PC-9 (cell line): ENCODE measurements around the gene CEP83. TPM values are rescaled to one million over a fixed set of nuclear protein-coding genes. Genes with fewer than 3 reads are reported as not detected.

Experiments used
- BruUV-seq: library from RNA; stranded (reverse); fragments of 400-500 nt; replicated peaks from 2 replicates; lab custom pipeline; 2021; lab: Mats Ljungman, UMichigan
- CTCF ChIA-PET: fragments of 300-600 bp; sonication (Branson Sonifier 250); formaldehyde crosslinking; loops from one replicate; lab custom pipeline; 2022; ENCODE audit warnings: antibody characterized with exemption; lab: Charles Lee
- POLR2A ChIA-PET: fragments of 300-600 bp; sonication (Branson Sonifier 250); formaldehyde crosslinking; loops from one replicate; lab custom pipeline; 2022; ENCODE audit warnings: antibody characterized with exemption; ENCODE audit not compliant: unreplicated experiment; lab: Charles Lee
- DNase-seq, 2 experiments: peaks; one replicate each; pipeline versions ENCODE4 v3.0.0 to v3.0.0-alpha.2; 2015 to 2022; ENCODE audit warnings: mixed read lengths in 1 of 2
- H2AFZ ChIP-seq: fragments of 200-600 bp; sonication (generic); 2 replicates; pipeline ENCODE4 v1.8.1; 2017; ENCODE audit warnings: antibody characterized with exemption
- H3F3A ChIP-seq: fragments of 200-600 bp; sonication (generic); 2 replicates; pipeline ENCODE4 v1.8.1; 2017; ENCODE audit warnings: antibody characterized with exemption, mild to moderate bottlenecking, low read depth; ENCODE audit not compliant: insufficient read depth
- H3K27ac ChIP-seq: fragments of 200-600 bp; sonication (generic); 2 replicates; pipeline ENCODE4 v1.6.1; 2016; ENCODE audit warnings: mixed run types
- H3K27me3 ChIP-seq: fragments of 200-600 bp; sonication (generic); 2 replicates; pipeline ENCODE4 v1.6.1; 2016; ENCODE audit warnings: low read depth, mixed run types; ENCODE audit not compliant: insufficient read depth
- H3K36me3 ChIP-seq: fragments of 200-600 bp; sonication (generic); 2 replicates; pipeline ENCODE4 v1.6.1; 2016; ENCODE audit warnings: low read depth, mixed run types
- H3K4me1 ChIP-seq: fragments of 200-600 bp; sonication (generic); replicated peaks from 2 replicates; pipeline ENCODE4 v1.6.1; 2016; ENCODE audit warnings: mixed run types; ENCODE audit not compliant: insufficient read depth
- H3K4me2 ChIP-seq: fragments of 200-600 bp; sonication (generic); 2 replicates; pipeline ENCODE4 v1.6.1; 2017; ENCODE audit warnings: mixed run types
- H3K4me3 ChIP-seq: fragments of 200-600 bp; sonication (generic); 2 replicates; pipeline ENCODE4 v1.6.1; 2016; ENCODE audit warnings: mixed run types
- H3K79me2 ChIP-seq: fragments of 200-600 bp; sonication (generic); 2 replicates; pipeline ENCODE4 v1.6.1; 2017; ENCODE audit warnings: low read depth, mixed run types
- H3K9me2 ChIP-seq: fragments of 200-600 bp; sonication (generic); 2 replicates; pipeline ENCODE4 v1.8.1; 2017; ENCODE audit warnings: mild to moderate bottlenecking; ENCODE audit not compliant: insufficient read depth
- H3K9me3 ChIP-seq: fragments of 200-600 bp; sonication (generic); 2 replicates; pipeline ENCODE4 v1.8.1; 2016; ENCODE audit warnings: low read depth; ENCODE audit not compliant: insufficient read depth
- H4K20me1 ChIP-seq: fragments of 200-600 bp; sonication (generic); 2 replicates; pipeline ENCODE4 v1.8.1; 2017; ENCODE audit not compliant: insufficient read depth
- CTCF ChIP-seq: fragments of 200-600 bp; sonication (generic); conservative IDR thresholded peaks from 2 replicates; pipeline ENCODE4 v1.6.1; 2017; ENCODE audit warnings: mixed run types, antibody characterized with exemption, mild to moderate bottlenecking, moderate library complexity
- EZH2 ChIP-seq: fragments of 200-600 bp; sonication (generic); IDR thresholded peaks from 2 replicates; pipeline ENCODE4 v1.8.0; 2017; ENCODE audit warnings: antibody characterized with exemption, low read depth
- intact Hi-C: fragments of 100-400 bp; cut with micrococcal nuclease; formaldehyde crosslinking; loops from one replicate; pipeline ENCODE4 v1.10.0; 2022; ENCODE audit not compliant: unreplicated experiment
- total RNA-seq: library from RNA; stranded (reverse); gene quantifications from 2 replicates; pipeline ENCODE4 v1.2.3, GENCODE V29; 2021

The CEP83 gene
- total RNA-seq, 1 experiment from 2014 or later, result 19.6 TPM

DNA sequence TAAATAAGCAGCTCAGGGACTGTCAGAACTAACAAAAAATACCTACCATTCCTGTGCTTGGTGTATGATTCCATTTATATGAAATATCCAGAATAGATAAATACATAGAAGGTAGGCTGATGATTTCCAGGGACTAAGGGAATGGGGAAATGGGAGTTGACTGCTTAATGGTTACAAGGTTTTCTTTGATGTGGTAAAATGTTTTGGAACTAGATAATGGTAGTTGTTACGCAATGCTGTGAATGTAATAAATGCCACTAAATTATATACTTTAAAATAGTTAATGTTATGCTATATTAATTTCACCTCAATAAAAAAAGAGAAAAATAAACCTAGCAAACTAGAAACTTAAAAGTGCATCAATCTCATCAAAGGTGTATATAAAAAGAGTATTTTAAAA lies 41.1 kb downstream of the CEP83 start:
- CTCF ChIA-PET, result no interaction called here
- Histone ChIP-seq H2AFZ (no peak overlapping the region), H3K27ac (no peak overlapping the region), H3K4me1 (no peaks in the 10 kb centered on the region), H3K4me3 (no peak overlapping the region), H3K4me2 (no peak overlapping the region), H3K36me3 (no peaks in the 10 kb centered on the region), H4K20me1 (no peaks in the 10 kb centered on the region), H3K9me3 (peaks cover 21% of the 10 kb centered on the region), H3K27me3 (no peaks in the 10 kb centered on the region), H3K9me2 (no peaks in the 10 kb centered on the region), H3K79me2 (no peaks in the 10 kb centered on the region), H3F3A (no peaks in the 10 kb centered on the region; the same call in 1 of the 2 replicates)
- TF ChIP-seq CTCF, result no peak
- TF ChIP-seq EZH2, result no peak
- intact Hi-C loops, result no loop called here
- BruUV-seq, result no TSS peak
- POLR2A ChIA-PET, result no interaction called here
- DNase-seq, result no peak

DNA sequence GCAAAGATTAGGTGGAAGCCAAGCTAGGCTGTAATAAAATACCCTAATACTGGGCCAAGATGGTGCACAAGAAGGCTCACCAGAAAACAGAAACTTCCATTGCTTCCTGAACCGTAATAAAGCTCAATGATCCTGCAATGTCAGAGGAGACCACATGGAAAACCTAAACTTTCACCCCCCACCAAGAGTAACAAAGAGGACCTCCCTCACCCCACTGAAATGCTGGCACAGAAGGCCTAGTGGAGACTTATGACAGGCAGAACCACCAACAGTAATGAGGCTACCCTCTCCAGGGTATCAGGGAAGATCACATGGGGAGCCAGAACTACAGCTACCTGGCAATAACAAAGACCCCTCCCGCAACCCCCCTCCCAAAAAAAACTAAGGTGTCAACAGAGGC lies 43.1 kb downstream of the CEP83 start:
- no peaks in the 10 kb centered on the region for H4K20me1 ChIP-seq
- no peak overlapping the region for H3K27ac ChIP-seq
- H3K9me2 ChIP-seq, result no peaks in the 10 kb centered on the region
- CTCF ChIA-PET, result no interaction called here
- TF ChIP-seq CTCF (no peak), EZH2 (no peak)
- H3K27me3 ChIP-seq, result no peaks in the 10 kb centered on the region
- H3K4me2 ChIP-seq, result no peak overlapping the region
- intact Hi-C loops, result no loop called here
- H3K9me3 ChIP-seq, result peaks cover 4% of the 10 kb centered on the region
- no peaks in the 10 kb centered on the region; the same call in 1 of the 2 replicates for H3F3A ChIP-seq
- POLR2A ChIA-PET, result interaction anchor here (0.6 kb wide), 1 partner anchor 348 kb away, joined by 3 read pairs; no protein-coding TSS in a partner anchor
- no peak overlapping the region for H3K4me3 ChIP-seq
- no peaks in the 10 kb centered on the region for H3K79me2 ChIP-seq
- no peaks in the 10 kb centered on the region for H3K4me1 ChIP-seq
- H3K36me3 ChIP-seq, result no peaks in the 10 kb centered on the region
- no peak overlapping the region for H2AFZ ChIP-seq
- DNase-seq, result no peak
- no TSS peak for BruUV-seq

DNA sequence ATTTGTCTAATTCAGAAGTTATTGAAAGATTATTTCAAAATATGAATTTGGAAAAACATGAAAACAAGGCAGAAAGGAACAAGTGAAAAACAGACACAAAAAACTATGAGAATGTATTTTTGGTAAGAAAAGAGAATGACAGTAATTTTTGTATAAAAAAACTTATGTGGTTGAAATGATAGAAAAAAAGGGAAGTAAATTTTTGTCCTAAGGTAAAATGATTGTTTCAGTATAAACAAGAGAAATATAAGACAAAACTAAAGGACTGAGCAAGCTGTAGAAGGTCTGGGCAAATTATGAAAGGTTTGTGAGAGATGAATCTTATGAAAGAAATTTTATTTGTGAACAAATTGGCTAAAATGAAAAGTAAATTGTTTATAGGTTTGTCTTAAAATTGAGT lies 44.6 kb downstream of the CEP83 start:
- Histone ChIP-seq H3F3A (no peaks in the 10 kb centered on the region), H3K4me2 (no peak overlapping the region), H3K9me2 (no peaks in the 10 kb centered on the region), H2AFZ (no peak overlapping the region), H3K27ac (no peak overlapping the region), H4K20me1 (no peaks in the 10 kb centered on the region), H3K9me3 (no peaks in the 10 kb centered on the region; the same call in 1 of the 2 replicates), H3K27me3 (no peaks in the 10 kb centered on the region), H3K36me3 (no peaks in the 10 kb centered on the region), H3K4me3 (no peak overlapping the region), H3K79me2 (no peaks in the 10 kb centered on the region), H3K4me1 (no peaks in the 10 kb centered on the region)
- intact Hi-C loops, result no loop called here
- no peak for DNase-seq
- no peak for TF ChIP-seq CTCF
- no peak for TF ChIP-seq EZH2
- CTCF ChIA-PET, result no interaction called here
- BruUV-seq, result no TSS peak
- POLR2A ChIA-PET, result no interaction called here
